GM13977 (cell line): ENCODE measurements around the gene MYBPH.

Experiments
- DNase-seq: peaks from one replicate; pipeline ENCODE4 v3.0.0; 2012; ENCODE audit warnings: low spot score
- CTCF ChIP-seq: IDR thresholded peaks from 2 replicates; pipeline ENCODE4 v1.5.1; 2012; ENCODE audit warnings: mild to moderate bottlenecking, control low read depth; ENCODE audit not compliant: insufficient read depth; ENCODE audit errors: extremely low read depth, missing control alignments
- in situ Hi-C: fragments of 300-500 bp; cut with MboI; formaldehyde crosslinking; loops from one replicate; pipeline ENCODE4 v1.12.0; 2022; ENCODE audit warnings: low sequenced_read_pairs, low pct_unique_long_range_greater_than_20kb, mixed read lengths, inconsistent platforms; ENCODE audit not compliant: unreplicated experiment

The MYBPH gene

DNA sequence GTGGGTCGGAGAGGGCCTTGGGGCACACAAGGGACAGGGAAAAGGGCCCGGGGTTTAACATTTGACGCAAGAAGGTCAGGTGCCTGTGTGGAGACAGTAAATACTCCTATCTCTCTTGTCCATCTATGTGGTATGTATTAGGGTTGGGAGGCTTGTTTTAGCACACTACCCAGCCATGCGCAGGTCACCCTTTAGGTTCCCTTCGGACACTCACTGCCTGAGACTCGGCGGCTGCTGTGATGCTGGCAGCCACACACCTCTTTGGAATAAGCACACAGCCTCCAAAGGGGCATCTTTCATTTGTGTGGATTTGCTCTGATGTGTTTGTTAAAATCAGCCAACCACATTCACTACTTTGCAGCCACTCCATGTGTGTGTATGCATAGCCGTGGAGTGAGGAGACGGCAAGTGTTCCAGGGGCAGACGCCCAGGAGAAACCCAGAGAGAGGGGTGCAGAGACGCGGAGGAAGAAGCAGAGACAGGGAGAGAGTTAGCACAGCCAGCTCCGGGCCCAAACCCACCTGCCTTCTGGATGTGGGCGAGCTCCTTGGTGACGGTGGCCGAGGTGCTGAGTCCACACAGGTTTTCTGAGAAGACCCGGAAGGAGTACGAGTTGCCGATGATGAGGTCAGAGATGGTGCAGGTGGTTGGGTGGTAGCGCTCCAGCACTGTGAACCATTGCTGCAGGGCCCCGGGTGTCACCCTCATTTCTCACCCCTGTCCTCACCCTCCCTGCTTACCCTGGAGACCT is 5.7 kb downstream of the MYBPH start:
- TF ChIP-seq CTCF: no peak
- no peak for DNase-seq
- in situ Hi-C loops: no loop called here

DNA sequence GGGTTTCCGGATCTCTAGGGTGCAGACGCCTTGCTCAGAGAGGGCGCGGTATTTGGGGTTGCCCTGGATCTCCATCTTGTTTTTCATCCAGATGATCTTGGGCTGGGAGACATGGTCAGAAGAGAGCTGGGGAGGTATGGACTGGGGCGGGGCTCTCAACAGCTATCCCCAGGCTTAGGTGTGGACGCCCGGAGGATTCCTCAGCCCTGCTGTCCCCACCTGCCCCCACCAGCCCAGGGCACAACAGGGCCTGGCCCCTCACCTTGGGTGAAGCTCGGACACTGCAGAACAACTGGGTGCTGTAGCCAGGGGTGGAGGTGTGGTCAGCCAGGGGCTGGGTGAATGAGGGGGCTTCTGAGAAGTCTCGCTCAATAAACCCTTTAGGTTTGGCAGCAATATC is 6.6 kb downstream of the MYBPH start:
- no peak for DNase-seq
- in situ Hi-C loops: no loop called here
- no peak for TF ChIP-seq CTCF

DNA sequence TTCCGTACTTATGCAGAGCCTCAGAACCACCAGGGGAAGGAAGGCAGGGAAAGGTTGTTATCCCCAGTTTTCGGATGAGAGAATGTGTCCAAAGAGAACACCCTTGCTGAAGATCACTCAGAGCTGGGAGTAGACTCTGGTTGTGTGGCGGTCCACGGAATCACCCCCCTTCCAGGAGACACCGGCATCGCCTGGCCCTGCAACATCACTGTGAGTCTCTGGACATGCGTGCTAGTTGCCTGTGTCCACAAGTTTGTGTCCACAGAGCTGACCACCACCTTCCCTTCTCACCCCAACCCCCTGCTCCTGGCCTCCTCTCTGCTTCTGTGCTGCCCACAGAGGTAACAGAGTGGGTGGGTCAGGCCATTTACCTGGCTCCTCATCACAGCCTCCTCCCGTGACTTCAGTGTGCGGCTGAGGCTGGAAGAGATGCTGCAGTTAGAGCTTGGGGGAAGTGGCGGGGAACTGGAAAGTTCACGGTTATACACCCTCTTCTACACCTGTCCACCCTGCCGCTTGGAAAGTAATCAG is 7.3 kb downstream of the MYBPH start:
- in situ Hi-C loops: no loop called here

DNA sequence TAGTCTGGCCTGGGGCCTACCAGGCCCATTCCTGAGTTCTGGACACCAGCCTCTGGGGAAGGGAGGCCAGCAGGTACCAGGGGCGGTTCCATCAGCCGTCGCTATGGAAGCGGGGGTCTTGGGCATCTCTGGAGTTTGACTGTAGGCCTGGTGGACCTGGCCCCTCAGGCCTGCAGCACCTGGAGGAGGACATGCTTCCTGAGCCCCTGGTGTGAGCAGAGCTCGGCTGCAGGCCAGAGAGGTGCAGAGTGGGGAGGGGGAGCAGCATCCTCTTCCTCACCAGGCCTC is 7.8 kb downstream of the MYBPH start:
- no peak for DNase-seq
- in situ Hi-C loops: no loop called here

More for the DNA sequence above, 7.3 kb downstream of the MYBPH start:
- no peak for DNase-seq
- TF ChIP-seq CTCF: no peak

DNA sequence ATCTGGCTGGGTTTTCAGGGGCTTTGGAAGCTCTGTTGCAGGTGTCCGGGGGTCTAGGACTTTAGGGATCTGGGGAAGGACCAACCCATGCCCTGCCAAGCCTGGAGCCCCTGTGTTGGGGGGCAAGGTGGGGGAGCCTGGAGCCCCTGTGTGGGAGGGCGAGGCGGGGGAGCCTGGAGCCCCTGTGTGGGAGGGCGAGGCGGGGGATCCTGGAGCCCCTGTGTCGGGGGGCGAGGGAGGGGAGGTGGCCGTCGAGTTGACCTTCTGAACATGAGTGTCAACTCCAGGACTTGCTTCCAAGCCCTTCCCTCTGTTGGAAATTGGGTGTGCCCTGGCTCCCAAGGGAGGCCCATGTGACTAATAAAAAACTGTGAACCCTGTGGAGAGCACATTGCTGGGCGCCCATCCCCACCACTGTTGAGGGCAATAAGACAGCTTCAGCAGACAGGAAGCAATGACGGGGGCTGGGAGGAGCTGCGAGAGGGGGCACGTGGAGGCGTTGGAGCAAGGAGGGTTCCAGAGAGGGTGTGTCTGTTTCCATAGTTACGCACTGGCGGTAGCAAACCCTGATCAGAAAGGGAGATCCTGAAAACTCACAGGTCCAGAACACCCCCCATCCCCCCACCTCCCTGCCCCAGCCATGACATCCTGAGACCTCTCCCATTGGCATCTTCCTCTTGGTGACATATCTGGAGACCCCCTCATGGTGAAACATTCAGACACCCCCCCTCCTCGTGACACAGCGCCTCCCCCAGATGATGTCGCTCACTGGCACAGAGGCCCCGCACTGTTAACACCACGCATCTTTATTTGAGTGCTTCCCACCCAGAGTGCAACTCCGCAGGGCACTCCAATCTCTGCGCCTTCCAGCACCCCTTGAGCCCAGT is 8.4 kb downstream of the MYBPH start:
- no peak for TF ChIP-seq CTCF

More for the DNA sequence above, 7.8 kb downstream of the MYBPH start:
- no peak for TF ChIP-seq CTCF

GRCh38 chr1:203166192-203166940 is 9.3 kb downstream of the MYBPH start:
- DNase-seq: peak; percentile 51
- peak; percentile 39 for TF ChIP-seq CTCF
- in situ Hi-C loops: no loop called here

More for the DNA sequence above, 8.4 kb downstream of the MYBPH start:
- DNase-seq: no peak
- in situ Hi-C loops: no loop called here
